Bronchial epithelial cell (primary cell): ENCODE measurements around the gene OSMR. TPM values are rescaled to one million over a fixed set of nuclear protein-coding genes. Genes with fewer than 3 reads are reported as not detected.

Source experiments
- DNase-seq: peaks from one replicate; pipeline ENCODE4 v3.0.0-alpha.2; 2010; ENCODE audit warnings: low read depth
- FAIRE-seq: peaks from 2 replicates; lab custom pipeline; 2011; peaks lifted over from hg19 to GRCh38; lab: Jason Lieb, UNC
- H3K27me3 ChIP-seq: 2 replicates; pipeline ENCODE4 v1.5.1; 2011; ENCODE audit warnings: low read length; ENCODE audit not compliant: control insufficient read depth, insufficient read depth
- H3K36me3 ChIP-seq: 2 replicates; pipeline ENCODE4 v1.5.1; 2011; ENCODE audit warnings: low read length; ENCODE audit not compliant: control insufficient read depth, insufficient read depth
- H3K4me3 ChIP-seq: 2 replicates; pipeline ENCODE4 v1.5.1; 2011; ENCODE audit warnings: mild to moderate bottlenecking, low read depth, low read length, control low read depth
- total RNA-seq: library from RNA; depleted of rRNA; stranded (reverse); fragments of >200 nt; gene quantifications from 2 replicates; pipeline ENCODE4 v1.2.1, GENCODE V29; 2014
- TF ChIP-seq, protein P1 (sequence below): IDR thresholded peaks from 2 replicates; pipeline ENCODE4 v1.5.1; 2011; ENCODE audit warnings: mild to moderate bottlenecking, moderate library complexity, low read length, control low read depth, inconsistent platforms; ENCODE audit not compliant: insufficient read depth, severe bottlenecking

The OSMR gene
- total RNA-seq, 1 donor from 2014 or later, result 36.9 TPM

DNA sequence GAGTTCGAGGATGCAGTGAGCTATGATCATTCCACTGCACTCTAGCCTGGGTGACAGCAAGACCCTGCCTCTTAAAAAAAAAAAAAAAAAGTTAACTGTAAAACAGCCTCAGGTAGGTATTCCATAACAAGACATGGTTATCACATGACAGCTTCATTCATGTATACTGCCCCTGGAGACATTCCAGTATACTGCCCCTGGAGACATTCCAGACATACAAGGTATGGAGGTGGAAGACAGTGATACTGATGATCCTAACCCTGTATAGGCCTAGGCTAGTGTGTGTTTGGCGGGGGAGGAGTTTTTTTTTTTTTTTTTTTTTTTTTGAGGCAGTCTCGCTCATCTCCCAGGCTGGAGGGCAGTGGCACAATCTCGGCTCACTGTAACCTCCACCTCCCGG, 122.9 kb downstream of the OSMR start:
- H3K27me3 ChIP-seq, result no peaks in the 10 kb centered on the region
- TF ChIP-seq, protein P1, sequence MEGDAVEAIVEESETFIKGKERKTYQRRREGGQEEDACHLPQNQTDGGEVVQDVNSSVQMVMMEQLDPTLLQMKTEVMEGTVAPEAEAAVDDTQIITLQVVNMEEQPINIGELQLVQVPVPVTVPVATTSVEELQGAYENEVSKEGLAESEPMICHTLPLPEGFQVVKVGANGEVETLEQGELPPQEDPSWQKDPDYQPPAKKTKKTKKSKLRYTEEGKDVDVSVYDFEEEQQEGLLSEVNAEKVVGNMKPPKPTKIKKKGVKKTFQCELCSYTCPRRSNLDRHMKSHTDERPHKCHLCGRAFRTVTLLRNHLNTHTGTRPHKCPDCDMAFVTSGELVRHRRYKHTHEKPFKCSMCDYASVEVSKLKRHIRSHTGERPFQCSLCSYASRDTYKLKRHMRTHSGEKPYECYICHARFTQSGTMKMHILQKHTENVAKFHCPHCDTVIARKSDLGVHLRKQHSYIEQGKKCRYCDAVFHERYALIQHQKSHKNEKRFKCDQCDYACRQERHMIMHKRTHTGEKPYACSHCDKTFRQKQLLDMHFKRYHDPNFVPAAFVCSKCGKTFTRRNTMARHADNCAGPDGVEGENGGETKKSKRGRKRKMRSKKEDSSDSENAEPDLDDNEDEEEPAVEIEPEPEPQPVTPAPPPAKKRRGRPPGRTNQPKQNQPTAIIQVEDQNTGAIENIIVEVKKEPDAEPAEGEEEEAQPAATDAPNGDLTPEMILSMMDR, result no peak
- FAIRE-seq (no peak), DNase-seq (no peak)
- peaks cover 2% of the 10 kb centered on the region for H3K36me3 ChIP-seq
- no peak overlapping the region for H3K4me3 ChIP-seq

DNA sequence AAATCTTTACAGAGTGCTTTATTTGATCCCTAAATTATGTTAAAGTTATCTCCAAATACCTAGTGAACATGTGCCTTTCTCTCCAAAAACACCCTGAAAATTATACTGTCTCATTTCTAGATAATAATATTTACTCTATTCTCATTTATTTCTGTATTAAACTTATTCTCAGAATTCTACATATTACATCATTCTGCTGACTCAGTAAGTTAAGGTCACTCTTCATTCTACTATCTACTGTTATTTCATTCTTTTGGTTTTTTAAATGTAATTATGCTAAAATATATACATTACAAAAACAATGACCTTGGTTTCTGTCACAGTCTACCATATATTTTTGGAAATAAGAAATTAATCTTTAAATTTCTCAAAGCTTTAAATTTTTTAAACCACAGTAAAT, 132.2 kb downstream of the OSMR start:
- no peaks in the 10 kb centered on the region for H3K36me3 ChIP-seq
- no peaks in the 10 kb centered on the region for H3K27me3 ChIP-seq
- no peak overlapping the region for H3K4me3 ChIP-seq
- TF ChIP-seq, protein P1, result no peak
- DNase-seq (no peak), FAIRE-seq (no peak)

DNA sequence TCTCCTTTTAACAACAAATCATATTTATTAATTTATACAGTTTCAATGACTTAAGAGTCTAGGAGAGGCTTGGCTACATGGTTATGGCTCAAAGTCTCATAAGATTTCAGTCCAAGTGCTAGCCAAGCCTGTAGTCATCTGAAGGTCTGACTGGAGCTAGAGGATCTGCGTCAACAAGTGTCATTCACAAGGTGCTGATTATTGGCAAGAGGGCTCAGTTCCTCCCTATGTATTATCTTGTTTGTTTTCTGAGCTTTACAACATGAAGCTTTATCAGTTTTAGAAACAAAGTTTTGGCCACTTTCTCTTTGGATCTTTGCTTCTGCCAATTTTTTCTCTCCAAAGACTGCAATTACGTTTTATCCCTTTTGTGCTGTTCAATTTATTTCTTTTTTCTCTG, 133.7 kb downstream of the OSMR start:
- Histone ChIP-seq H3K36me3 (no peaks in the 10 kb centered on the region), H3K4me3 (no peak overlapping the region), H3K27me3 (no peaks in the 10 kb centered on the region)
- FAIRE-seq (no peak), DNase-seq (no peak)
- TF ChIP-seq, protein P1, result no peak

Other genes with a start within 250 kb of the OSMR start
- 23.7 and 35.0 TPM in 2 replicates for gene RICTOR, start 228.4 kb downstream of the OSMR start, total RNA-seq